Body of pancreas (tissue), 4 donors: Measurements from ENCODE around the gene ANAPC5. TPM values are rescaled to one million over a fixed set of nuclear protein-coding genes. Genes with fewer than 3 reads are reported as not detected.
A peak's percentile ranks its signal among the peaks of the same experiment; 100 is the strongest.

Source experiments
- ATAC-seq: fragments of 150-250 bp; one replicate; pipeline ENCODE4 v1.9.1; 2016
- DNase-seq, 4 donors: peaks; one replicate each; pipeline ENCODE4 v3.0.0-alpha.2; 2019
- H3K27ac ChIP-seq, 4 donors: fragments of 200-600 bp; sonication (generic); 1 replicate in 3 of 4; 2 replicates in 1 of 4; pipeline versions ENCODE4 v1.5.1 to v1.6.1; 2016 to 2019; ENCODE audit warnings: mild to moderate bottlenecking in 1 of 4, mixed read lengths in 1 of 4, moderate library complexity in 1 of 4
- H3K27me3 ChIP-seq, 2 donors: fragments of 200-600 bp; sonication (generic); one replicate each; pipeline ENCODE4 v1.6.0; 2016; ENCODE audit warnings: mild to moderate bottlenecking in 1 of 2
- H3K36me3 ChIP-seq, 2 donors: fragments of 200-600 bp; sonication (generic); replicated peaks in 1 of 2; 2 replicates each; pipeline ENCODE4 v1.5.1; 2016; ENCODE audit warnings: low read depth in 2 of 2; ENCODE audit not compliant: insufficient read depth in 1 of 2
- H3K4me1 ChIP-seq: fragments of 200-600 bp; sonication (generic); one replicate; pipeline ENCODE4 v1.6.0; 2016
- H3K4me3 ChIP-seq, 2 donors: fragments of 200-600 bp; sonication (generic); 1 replicate in 1 of 2; 2 replicates in 1 of 2; pipeline ENCODE4 v1.5.1; 2016 to 2019
- H3K9me3 ChIP-seq, 3 donors: fragments of 200-600 bp; sonication (generic); 1 replicate in 2 of 3; 2 replicates in 1 of 3; pipeline ENCODE4 v1.5.1; 2016
- POLR2A ChIP-seq, 3 donors: fragments of 450-650 bp; IDR thresholded peaks; one replicate each; pipeline ENCODE4 v1.6.1; 2016; ENCODE audit warnings: antibody characterized with exemption in 3 of 3, mild to moderate bottlenecking in 2 of 3
- WGBS, 2 donors: methylation state at CpG; one replicate each; pipeline ENCODE4 v1.1.5; 2017; 5-methylcytosine and 5-hydroxymethylcytosine counted together
- intact Hi-C: fragments of 100-400 bp; cut with DNase I; formaldehyde crosslinking; loops from one replicate; pipeline ENCODE4 v1.15.1; 2023
- total RNA-seq, 2 donors: library from RNA; depleted of rRNA; stranded (reverse); fragments of >200 nt; gene quantifications; one replicate each; pipeline ENCODE4 v1.1.0, GENCODE V29; 2016
- TF ChIP-seq, protein P1 (sequence below), 7 experiments: fragments of 450-650 bp in 4 of 7; fragments of 200-600 bp in 3 of 7; sonication (generic) in 3 of 7; IDR thresholded peaks; one replicate each; pipeline ENCODE4 v1.5.1; 2016 to 2019; ENCODE audit warnings: antibody characterized with exemption in 7 of 7

The ANAPC5 gene
- total RNA-seq, 2 donors from 2014 or later: 111 to 135 TPM

GRCh38 chr12:121355818-121356217, 3.6 kb upstream of the ANAPC5 start:
- Histone ChIP-seq H3K27ac (no peak overlapping the region), H3K36me3 (no peaks in the 10 kb centered on the region), H3K27me3 (no peaks in the 10 kb centered on the region), H3K4me3 (no peak overlapping the region), H3K4me1 (peaks cover 9% of the 10 kb centered on the region), H3K9me3 (no peaks in the 10 kb centered on the region)
- ATAC-seq: no peak
- intact Hi-C loops: no loop called here
- no peak for DNase-seq
- whole genome bisulfite sequencing, 2 donors: 72 to 77% methylated on average over 5 to 6 of the region's 6 CpGs
- TF ChIP-seq POLR2A (IDR thresholded peaks at IDR 0.05): no peak
- TF ChIP-seq, protein P1, sequence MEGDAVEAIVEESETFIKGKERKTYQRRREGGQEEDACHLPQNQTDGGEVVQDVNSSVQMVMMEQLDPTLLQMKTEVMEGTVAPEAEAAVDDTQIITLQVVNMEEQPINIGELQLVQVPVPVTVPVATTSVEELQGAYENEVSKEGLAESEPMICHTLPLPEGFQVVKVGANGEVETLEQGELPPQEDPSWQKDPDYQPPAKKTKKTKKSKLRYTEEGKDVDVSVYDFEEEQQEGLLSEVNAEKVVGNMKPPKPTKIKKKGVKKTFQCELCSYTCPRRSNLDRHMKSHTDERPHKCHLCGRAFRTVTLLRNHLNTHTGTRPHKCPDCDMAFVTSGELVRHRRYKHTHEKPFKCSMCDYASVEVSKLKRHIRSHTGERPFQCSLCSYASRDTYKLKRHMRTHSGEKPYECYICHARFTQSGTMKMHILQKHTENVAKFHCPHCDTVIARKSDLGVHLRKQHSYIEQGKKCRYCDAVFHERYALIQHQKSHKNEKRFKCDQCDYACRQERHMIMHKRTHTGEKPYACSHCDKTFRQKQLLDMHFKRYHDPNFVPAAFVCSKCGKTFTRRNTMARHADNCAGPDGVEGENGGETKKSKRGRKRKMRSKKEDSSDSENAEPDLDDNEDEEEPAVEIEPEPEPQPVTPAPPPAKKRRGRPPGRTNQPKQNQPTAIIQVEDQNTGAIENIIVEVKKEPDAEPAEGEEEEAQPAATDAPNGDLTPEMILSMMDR (IDR thresholded peaks at IDR 0.05): no peak

DNA sequence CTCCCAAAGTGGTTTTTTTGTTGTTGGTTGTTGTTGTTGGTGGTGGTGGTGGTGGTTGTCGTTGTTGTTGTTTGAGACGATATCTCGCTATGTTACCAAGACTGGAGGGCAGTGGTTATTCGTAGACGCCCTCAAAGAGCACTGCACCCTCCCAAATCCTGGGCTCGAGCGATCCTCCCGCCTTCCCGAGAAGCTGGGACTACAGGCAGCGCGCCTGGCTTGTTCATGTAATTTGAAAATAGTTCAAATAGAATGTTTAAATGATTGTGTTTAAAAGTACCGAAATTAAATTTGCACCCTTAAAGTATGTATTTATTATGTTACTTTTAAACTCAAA, 439 bp upstream of the ANAPC5 start:
- Histone ChIP-seq H3K36me3 (no peaks in the 10 kb centered on the region), H3K4me1 (peaks cover 21% of the 10 kb centered on the region), H3K27ac (peak overlapping the region; percentile 7 to 90 (median 78)), H3K4me3 (peak overlapping the region in 1 of 2 donors; percentile 97), H3K27me3 (no peaks in the 10 kb centered on the region), H3K9me3 (no peaks in the 10 kb centered on the region)
- no peak for TF ChIP-seq POLR2A (IDR thresholded peaks at IDR 0.05)
- TF ChIP-seq, protein P1 (IDR thresholded peaks at IDR 0.05): no peak
- intact Hi-C loops: no loop called here
- WGBS, 2 donors: 0 to 1% methylated on average over 9 to 12 of the region's 12 CpGs
- DNase-seq (no peak), ATAC-seq (peak; percentile 11)

- Histone ChIP-seq H3K36me3 (peaks cover 0 to 20% of the 10 kb centered on the region in 2 donors), H3K4me3 (no peak overlapping the region), H3K27me3 (no peaks in the 10 kb centered on the region), H3K9me3 (no peaks in the 10 kb centered on the region), H3K27ac (no peak overlapping the region), H3K4me1 (peaks cover 15% of the 10 kb centered on the region)
- DNase-seq: no peak
- no peak for TF ChIP-seq POLR2A (IDR thresholded peaks at IDR 0.05)
- TF ChIP-seq, protein P1 (IDR thresholded peaks at IDR 0.05): no peak
- WGBS, 2 donors: 63 to 64% methylated on average over 2 of the region's 2 CpGs
- intact Hi-C loops: loop anchor here (10.0 kb wide), 1 partner anchor 98 kb away; no protein-coding TSS in a partner anchor
- ATAC-seq: no peak
Observed at GRCh38 chr12:121346747-121347146, 5.5 kb downstream of the ANAPC5 start.

DNA sequence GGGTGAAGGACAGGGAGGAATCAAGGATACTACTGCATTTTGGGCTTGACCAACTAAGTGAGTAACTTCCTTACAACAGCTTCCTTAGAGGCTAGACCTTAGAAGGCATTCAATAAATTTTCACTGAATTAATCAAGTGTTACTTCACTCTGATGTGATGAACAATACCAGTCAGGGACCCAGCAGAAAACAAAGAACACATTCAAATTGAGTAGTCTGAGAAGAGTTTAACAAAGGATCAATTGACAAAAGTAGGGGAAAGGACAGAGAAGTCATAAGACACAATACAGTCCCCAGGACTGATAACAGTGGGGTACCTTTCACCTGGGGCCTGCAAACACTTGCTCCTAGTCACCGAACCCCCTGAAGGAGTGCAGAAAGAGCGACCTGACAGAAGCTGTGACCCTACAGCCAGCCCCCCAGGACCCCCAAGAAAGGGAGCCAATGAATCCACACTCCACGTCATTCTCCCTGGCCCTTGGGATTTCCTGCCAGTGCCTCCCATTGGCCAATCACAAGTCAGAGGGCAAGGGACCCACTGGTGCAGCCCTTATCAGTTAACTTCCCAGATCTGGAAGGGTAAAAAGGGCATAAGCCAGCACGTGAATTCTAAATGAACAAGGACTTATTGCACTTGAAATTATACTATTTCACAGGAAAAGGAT, 6.9 kb downstream of the ANAPC5 start:
- no peak for DNase-seq
- H3K9me3 ChIP-seq: no peaks in the 10 kb centered on the region
- H3K27me3 ChIP-seq: no peaks in the 10 kb centered on the region
- no peak for ATAC-seq
- intact Hi-C loops: loop anchor here (10.0 kb wide), 1 partner anchor 100 kb away; no protein-coding TSS in a partner anchor
- H3K36me3 ChIP-seq: peaks cover 0 to 23% of the 10 kb centered on the region in 2 donors
- no peak for TF ChIP-seq POLR2A (IDR thresholded peaks at IDR 0.05)
- TF ChIP-seq, protein P1 (IDR thresholded peaks at IDR 0.05): no peak
- peaks cover 6% of the 10 kb centered on the region for H3K4me1 ChIP-seq
- 44 to 59% methylated on average over 4 of the region's 4 CpGs for WGBS, 2 donors
- no peak overlapping the region for H3K27ac ChIP-seq
- no peak overlapping the region for H3K4me3 ChIP-seq

DNA sequence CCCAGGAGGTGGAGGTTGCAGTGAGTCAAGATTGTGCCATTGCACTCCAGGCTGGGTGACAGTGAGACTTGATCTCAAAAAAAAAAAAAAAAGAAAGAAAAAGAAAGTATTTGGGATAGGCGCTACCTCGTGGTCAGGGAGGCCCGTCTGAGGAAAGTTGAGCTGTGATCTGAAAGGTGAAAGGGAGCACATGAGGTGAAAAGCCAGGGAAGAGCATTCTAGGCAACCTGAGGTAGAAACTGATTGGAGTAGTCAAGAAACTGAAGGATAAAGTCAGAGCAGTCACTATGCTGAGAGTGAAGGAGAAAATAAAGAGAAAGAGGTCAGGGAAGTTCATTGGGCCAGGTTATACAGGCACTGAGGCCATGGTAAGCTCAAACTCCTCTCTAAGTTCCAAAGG, 7.7 kb downstream of the ANAPC5 start:
- H3K27ac ChIP-seq: no peak overlapping the region
- TF ChIP-seq, protein P1 (IDR thresholded peaks at IDR 0.05): no peak
- TF ChIP-seq POLR2A (IDR thresholded peaks at IDR 0.05): no peak
- 84 to 87% methylated on average over 3 of the region's 3 CpGs for WGBS, 2 donors
- no peak for ATAC-seq
- H3K4me1 ChIP-seq: peaks cover 3% of the 10 kb centered on the region
- H3K36me3 ChIP-seq: peaks cover 0 to 23% of the 10 kb centered on the region in 2 donors
- no peak overlapping the region for H3K4me3 ChIP-seq
- intact Hi-C loops: loop anchor here (10.0 kb wide), 1 partner anchor 100 kb away; no protein-coding TSS in a partner anchor
- H3K27me3 ChIP-seq: no peaks in the 10 kb centered on the region
- no peak for DNase-seq
- no peaks in the 10 kb centered on the region for H3K9me3 ChIP-seq
